ENCODE measurements around the gene BAHCC1.

Gene BAHCC1

GRCh38 chr17:81402981-81403467 lies 7.8 kb downstream of the BAHCC1 start:
- Histone ChIP-seq H3K18ac (ENCODE audit: low read length) (peak overlapping the region; percentile 88), H3K23ac (ENCODE audit: low read depth, low read length, poor library complexity) (no peak overlapping the region)
- no peak for DNase-seq (ENCODE audit: low spot score)

GRCh38 chr17:81403671-81404534 lies 8.6 kb downstream of the BAHCC1 start:
- Histone ChIP-seq H2AFZ (ENCODE audit: low read length) (no peak overlapping the region), H2BK15ac (ENCODE audit: low read length) (no peak overlapping the region), H3K14ac (ENCODE audit: low read length) (no peak overlapping the region), H3K9ac (ENCODE audit: low read depth, low read length, poor library complexity) (no peak overlapping the region), H2BK120ac (ENCODE audit: low read depth, low read length) (no peak overlapping the region), H3K4me2 (ENCODE audit: insufficient read depth, low read length, poor library complexity, severe bottlenecking) (no peak overlapping the region), H3K4me1 (ENCODE audit: control insufficient read depth in 2 of 2, insufficient read depth in 1 of 2, low read depth in 1 of 2, low read length in 2 of 2) (peaks cover 41 to 42% of the 10 kb centered on the region in 2 donors), H4K91ac (ENCODE audit: low read depth, low read length, poor library complexity) (no peak overlapping the region), H3K9me3 (replicated peaks in 1 of 2; ENCODE audit: control insufficient read depth in 2 of 2, insufficient read depth in 1 of 2, low read depth in 1 of 2, low read length in 2 of 2) (no peaks in the 10 kb centered on the region), H2AK5ac (ENCODE audit: low read depth, low read length) (peak overlapping the region; percentile 90), H2BK5ac (ENCODE audit: low read length) (peak overlapping the region; percentile 85), H3K27me3 (ENCODE audit: control insufficient read depth in 3 of 3, insufficient read depth in 3 of 3, low read depth in 1 of 3, low read length in 3 of 3) (peaks cover 0 to 3% (median 0%) of the 10 kb centered on the region in 3 experiments), H3K4ac (ENCODE audit: low read length) (peak overlapping the region; percentile 43), H4K8ac (ENCODE audit: low read depth, low read length) (no peak overlapping the region), H3K79me1 (ENCODE audit: low read depth, low read length) (peaks cover 25% of the 10 kb centered on the region), H2BK12ac (ENCODE audit: low read length) (no peak overlapping the region), H3K27ac (replicated peaks; ENCODE audit: low read length) (peak overlapping the region; percentile 22), H3K4me3 (ENCODE audit: low read length in 2 of 2) (no peak overlapping the region), H3K23ac (ENCODE audit: low read depth, low read length, poor library complexity) (no peak overlapping the region), H3K36me3 (replicated peaks in 1 of 2; ENCODE audit: control insufficient read depth in 2 of 2, insufficient read depth in 2 of 2, low read length in 2 of 2) (peaks cover 6 to 26% of the 10 kb centered on the region in 2 donors), H3K18ac (ENCODE audit: low read length) (peak overlapping the region; percentile 65)
- no peak for DNase-seq (ENCODE audit: low spot score)
- WGBS, 2 donors (ENCODE audit: extremely low coverage in 2 of 2, insufficient read length in 2 of 2, insufficient replicate concordance in 1 of 2) = no CpG with 5 or more reads among the region's 39 CpGs

More at GRCh38 chr17:81402981-81403467, 7.8 kb downstream of the BAHCC1 start:
- no CpG with 5 or more reads among the region's 9 CpGs for WGBS, 2 donors (ENCODE audit: extremely low coverage in 2 of 2, insufficient read length in 2 of 2, insufficient replicate concordance in 1 of 2)
- peaks cover 6 to 26% of the 10 kb centered on the region in 2 donors for H3K36me3 ChIP-seq (replicated peaks in 1 of 2; ENCODE audit: control insufficient read depth in 2 of 2, insufficient read depth in 2 of 2, low read length in 2 of 2)
- peaks cover 28% of the 10 kb centered on the region for H3K79me1 ChIP-seq (ENCODE audit: low read depth, low read length)
- H2AK5ac ChIP-seq (ENCODE audit: low read depth, low read length) = no peak overlapping the region
- peaks cover 0 to 4% (median 0%) of the 10 kb centered on the region in 3 experiments for H3K27me3 ChIP-seq (ENCODE audit: control insufficient read depth in 3 of 3, insufficient read depth in 3 of 3, low read depth in 1 of 3, low read length in 3 of 3)
- H4K91ac ChIP-seq (ENCODE audit: low read depth, low read length, poor library complexity) = no peak overlapping the region
- H2BK12ac ChIP-seq (ENCODE audit: low read length) = no peak overlapping the region
- peak overlapping the region; percentile 97 for H2BK120ac ChIP-seq (ENCODE audit: low read depth, low read length)
- H3K14ac ChIP-seq (ENCODE audit: low read length) = no peak overlapping the region
- no peaks in the 10 kb centered on the region for H3K9me3 ChIP-seq (replicated peaks in 1 of 2; ENCODE audit: control insufficient read depth in 2 of 2, insufficient read depth in 1 of 2, low read depth in 1 of 2, low read length in 2 of 2)
- H2BK5ac ChIP-seq (ENCODE audit: low read length) = no peak overlapping the region
- H3K4me2 ChIP-seq (ENCODE audit: insufficient read depth, low read length, poor library complexity, severe bottlenecking) = no peak overlapping the region
- no peak overlapping the region for H2BK15ac ChIP-seq (ENCODE audit: low read length)
- no peak overlapping the region for H3K4ac ChIP-seq (ENCODE audit: low read length)
- no peak overlapping the region for H3K9ac ChIP-seq (ENCODE audit: low read depth, low read length, poor library complexity)
- H3K27ac ChIP-seq (replicated peaks; ENCODE audit: low read length) = no peak overlapping the region
- no peak overlapping the region for H4K8ac ChIP-seq (ENCODE audit: low read depth, low read length)
- H2AFZ ChIP-seq (ENCODE audit: low read length) = no peak overlapping the region
- peaks cover 40 to 41% of the 10 kb centered on the region in 2 donors for H3K4me1 ChIP-seq (ENCODE audit: control insufficient read depth in 2 of 2, insufficient read depth in 1 of 2, low read depth in 1 of 2, low read length in 2 of 2)
- H3K4me3 ChIP-seq (ENCODE audit: low read length in 2 of 2) = no peak overlapping the region

GRCh38 chr17:81404558-81405165 lies 9.4 kb downstream of the BAHCC1 start:
- Histone ChIP-seq H3K79me1 (ENCODE audit: low read depth, low read length) (peaks cover 24% of the 10 kb centered on the region), H3K18ac (ENCODE audit: low read length) (no peak overlapping the region), H3K23ac (ENCODE audit: low read depth, low read length, poor library complexity) (no peak overlapping the region), H3K14ac (ENCODE audit: low read length) (no peak overlapping the region), H3K4me1 (ENCODE audit: control insufficient read depth in 2 of 2, insufficient read depth in 1 of 2, low read depth in 1 of 2, low read length in 2 of 2) (peaks cover 41 to 49% of the 10 kb centered on the region in 2 donors), H2AFZ (ENCODE audit: low read length) (no peak overlapping the region), H2BK12ac (ENCODE audit: low read length) (no peak overlapping the region), H3K36me3 (replicated peaks in 1 of 2; ENCODE audit: control insufficient read depth in 2 of 2, insufficient read depth in 2 of 2, low read length in 2 of 2) (peaks cover 6 to 26% of the 10 kb centered on the region in 2 donors), H3K9ac (ENCODE audit: low read depth, low read length, poor library complexity) (no peak overlapping the region), H2BK120ac (ENCODE audit: low read depth, low read length) (no peak overlapping the region), H4K91ac (ENCODE audit: low read depth, low read length, poor library complexity) (no peak overlapping the region), H3K4ac (ENCODE audit: low read length) (no peak overlapping the region), H4K8ac (ENCODE audit: low read depth, low read length) (no peak overlapping the region), H2BK5ac (ENCODE audit: low read length) (no peak overlapping the region), H3K27me3 (ENCODE audit: control insufficient read depth in 3 of 3, insufficient read depth in 3 of 3, low read depth in 1 of 3, low read length in 3 of 3) (peaks cover 0 to 3% (median 0%) of the 10 kb centered on the region in 3 experiments), H3K9me3 (replicated peaks in 1 of 2; ENCODE audit: control insufficient read depth in 2 of 2, insufficient read depth in 1 of 2, low read depth in 1 of 2, low read length in 2 of 2) (no peaks in the 10 kb centered on the region), H3K4me3 (ENCODE audit: low read length in 2 of 2) (no peak overlapping the region), H3K27ac (replicated peaks; ENCODE audit: low read length) (no peak overlapping the region), H2BK15ac (ENCODE audit: low read length) (no peak overlapping the region), H3K4me2 (ENCODE audit: insufficient read depth, low read length, poor library complexity, severe bottlenecking) (no peak overlapping the region), H2AK5ac (ENCODE audit: low read depth, low read length) (no peak overlapping the region)
- WGBS, 2 donors (ENCODE audit: extremely low coverage in 2 of 2, insufficient read length in 2 of 2, insufficient replicate concordance in 1 of 2) = no CpG with 5 or more reads among the region's 11 CpGs
- no peak for DNase-seq (ENCODE audit: low spot score)

- Histone ChIP-seq H2BK12ac (ENCODE audit: low read length) (no peak overlapping the region), H2AK5ac (ENCODE audit: low read depth, low read length) (peak overlapping the region; percentile 84), H3K4me2 (ENCODE audit: insufficient read depth, low read length, poor library complexity, severe bottlenecking) (no peak overlapping the region), H3K18ac (ENCODE audit: low read length) (peak overlapping the region; percentile 75), H3K27me3 (ENCODE audit: control insufficient read depth in 3 of 3, insufficient read depth in 3 of 3, low read depth in 1 of 3, low read length in 3 of 3) (peaks cover 0 to 3% (median 0%) of the 10 kb centered on the region in 3 experiments), H2BK120ac (ENCODE audit: low read depth, low read length) (no peak overlapping the region), H3K36me3 (replicated peaks in 1 of 2; ENCODE audit: control insufficient read depth in 2 of 2, insufficient read depth in 2 of 2, low read length in 2 of 2) (peaks cover 6 to 26% of the 10 kb centered on the region in 2 donors), H2AFZ (ENCODE audit: low read length) (no peak overlapping the region), H3K9ac (ENCODE audit: low read depth, low read length, poor library complexity) (no peak overlapping the region), H3K23ac (ENCODE audit: low read depth, low read length, poor library complexity) (no peak overlapping the region), H4K91ac (ENCODE audit: low read depth, low read length, poor library complexity) (no peak overlapping the region), H3K4ac (ENCODE audit: low read length) (no peak overlapping the region), H3K4me1 (ENCODE audit: control insufficient read depth in 2 of 2, insufficient read depth in 1 of 2, low read depth in 1 of 2, low read length in 2 of 2) (peaks cover 41 to 49% of the 10 kb centered on the region in 2 donors), H3K14ac (ENCODE audit: low read length) (no peak overlapping the region), H3K27ac (replicated peaks; ENCODE audit: low read length) (no peak overlapping the region), H4K8ac (ENCODE audit: low read depth, low read length) (no peak overlapping the region), H2BK15ac (ENCODE audit: low read length) (no peak overlapping the region), H2BK5ac (ENCODE audit: low read length) (no peak overlapping the region), H3K9me3 (replicated peaks in 1 of 2; ENCODE audit: control insufficient read depth in 2 of 2, insufficient read depth in 1 of 2, low read depth in 1 of 2, low read length in 2 of 2) (no peaks in the 10 kb centered on the region), H3K4me3 (ENCODE audit: low read length in 2 of 2) (no peak overlapping the region), H3K79me1 (ENCODE audit: low read depth, low read length) (peaks cover 28% of the 10 kb centered on the region)
- no CpG with 5 or more reads among the region's 7 CpGs for WGBS, 2 donors (ENCODE audit: extremely low coverage in 2 of 2, insufficient read length in 2 of 2, insufficient replicate concordance in 1 of 2)
- DNase-seq (ENCODE audit: low spot score) = no peak
Observed at GRCh38 chr17:81405411-81405872, 10.2 kb downstream of the BAHCC1 start.

Data from neuronal stem cell (in vitro differentiated cells).